GM10847 (cell line): ENCODE data around the gene ADGRD1.

Experiments used
- POLR2A ChIP-seq: IDR thresholded peaks from 2 replicates; pipeline ENCODE4 v1.6.1; 2011; ENCODE audit not compliant: insufficient read length; ENCODE audit errors: extremely low read depth

Gene ADGRD1

DNA sequence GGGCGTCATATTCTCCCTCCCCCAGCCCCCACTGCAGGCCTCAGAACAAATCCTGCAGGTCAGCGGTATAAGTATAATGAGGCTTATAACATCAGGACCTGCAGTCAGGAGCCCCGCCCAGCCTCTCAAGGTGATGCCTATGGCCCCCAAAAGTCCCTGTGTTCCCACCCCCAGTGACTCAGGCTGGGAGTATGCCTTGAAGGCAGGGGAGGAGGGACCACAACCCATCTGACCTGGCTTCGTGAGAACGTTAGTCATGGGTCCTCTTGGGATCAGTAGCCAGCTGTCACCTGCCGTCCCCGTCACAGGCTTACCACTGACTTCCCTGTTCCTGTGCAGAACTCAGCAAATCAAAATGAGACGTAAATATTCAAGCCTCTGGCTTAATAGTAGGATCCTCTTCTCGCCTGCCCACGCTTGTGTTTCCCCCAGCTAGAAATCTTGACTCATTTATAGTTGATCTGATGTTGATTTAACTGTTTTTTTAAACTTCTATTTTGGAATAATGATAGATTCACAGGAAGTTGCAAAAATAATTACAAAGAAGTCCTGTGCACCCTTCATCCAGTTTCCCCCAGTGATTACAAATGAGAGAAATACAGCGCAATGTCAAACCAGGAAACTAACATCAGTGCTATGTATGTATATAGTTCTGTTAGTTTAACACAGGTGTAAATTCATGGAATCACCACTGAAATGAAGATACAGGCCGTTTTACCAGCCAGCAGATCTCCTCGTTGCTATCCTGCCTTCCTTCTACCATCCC, 107.5 kb downstream of the ADGRD1 start:
- no peak for TF ChIP-seq POLR2A

GRCh38 chr12:131063413-131063812, 109.7 kb downstream of the ADGRD1 start:
- no peak for TF ChIP-seq POLR2A

- TF ChIP-seq POLR2A = no peak
These were observed 110.3 kb downstream of the ADGRD1 start for GRCh38 chr12:131063960-131064359.

DNA sequence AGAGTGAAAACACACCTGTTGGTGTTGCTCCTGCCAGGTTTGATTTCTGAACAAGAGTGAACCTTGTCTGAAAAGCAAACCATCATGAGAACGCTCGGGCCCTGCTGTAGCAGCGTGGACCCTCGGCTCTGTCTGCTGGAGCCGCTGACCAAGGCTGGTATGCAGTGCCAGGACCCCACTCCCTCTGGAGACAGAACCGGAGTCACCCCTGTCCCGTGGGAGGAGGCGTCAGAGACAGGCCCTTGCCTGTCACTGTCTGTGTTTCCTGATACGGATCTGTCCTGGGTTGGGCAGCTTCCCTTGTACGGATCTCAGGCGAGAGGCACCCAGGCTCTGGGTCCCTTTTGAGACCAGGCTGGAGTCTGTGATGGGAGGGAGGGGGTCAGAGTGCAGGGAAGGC, 111.6 kb downstream of the ADGRD1 start:
- TF ChIP-seq POLR2A = no peak

DNA sequence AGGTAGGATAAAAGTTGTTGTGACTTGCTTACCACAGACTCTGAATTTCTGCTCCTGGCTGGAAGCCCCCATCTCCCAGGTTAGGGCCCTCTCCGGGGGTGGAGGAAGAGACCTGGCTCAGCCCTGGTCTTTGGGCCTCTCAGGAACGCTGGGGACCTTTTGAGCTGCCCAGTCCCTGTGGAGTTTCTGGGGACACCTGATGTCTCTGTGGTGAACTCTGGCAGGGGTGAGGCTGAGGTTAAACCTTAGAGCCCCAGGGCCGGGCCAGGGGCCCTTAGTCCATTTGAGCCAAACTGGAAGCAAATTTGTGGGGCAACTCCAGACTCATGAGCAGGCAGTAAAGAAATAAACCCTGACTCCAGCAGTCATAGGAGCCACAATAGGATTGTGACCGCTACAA, 112.1 kb downstream of the ADGRD1 start:
- no peak for TF ChIP-seq POLR2A

GRCh38 chr12:131066207-131066885, 112.6 kb downstream of the ADGRD1 start:
- no peak for TF ChIP-seq POLR2A

- no peak for TF ChIP-seq POLR2A
These were observed 113.3 kb downstream of the ADGRD1 start for GRCh38 chr12:131066886-131067490.

- no peak for TF ChIP-seq POLR2A
These were observed 114.5 kb downstream of the ADGRD1 start for GRCh38 chr12:131067981-131068851.

GRCh38 chr12:131072451-131073230, 118.9 kb downstream of the ADGRD1 start:
- TF ChIP-seq POLR2A = no peak

DNA sequence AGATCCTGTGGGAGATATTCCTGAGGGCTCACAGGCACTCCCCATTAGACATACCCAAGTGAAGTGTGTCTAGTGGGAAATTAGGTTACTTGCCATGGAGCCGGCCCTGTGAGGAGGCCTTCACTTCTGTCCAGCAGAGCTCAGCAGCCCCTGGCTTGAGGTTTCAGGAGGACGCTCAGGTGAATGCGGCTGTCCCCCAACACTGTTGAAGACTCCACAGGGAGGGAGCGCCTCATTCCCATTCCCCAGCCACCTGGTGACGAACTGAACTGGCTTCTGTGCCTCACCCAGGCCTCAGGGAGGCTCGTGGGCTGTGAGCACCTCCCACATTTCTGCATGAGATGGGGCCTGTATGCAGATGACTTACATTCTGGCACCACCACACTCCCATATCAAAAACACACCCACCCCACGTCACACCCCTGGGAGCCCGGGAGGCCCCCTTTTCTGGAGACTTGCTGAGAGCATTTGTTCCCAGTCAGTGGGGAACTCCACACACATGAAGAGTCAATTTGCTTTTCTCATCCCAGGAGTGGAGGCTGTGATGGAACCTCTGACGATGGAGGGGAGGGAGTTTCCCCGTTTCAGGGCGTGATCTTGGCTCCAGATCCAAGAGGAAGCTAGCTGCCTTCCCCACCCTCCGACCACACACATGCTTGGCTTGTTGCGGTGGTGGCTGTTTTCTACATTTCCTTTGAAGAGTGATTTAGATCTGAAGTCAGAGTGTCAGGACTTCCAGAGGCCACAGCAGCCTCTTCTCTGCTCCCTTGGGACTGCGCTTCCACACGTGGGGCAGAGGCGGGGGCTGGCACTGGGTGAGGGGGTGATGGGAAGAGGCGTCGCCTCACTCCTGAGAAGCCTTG, 120.7 kb downstream of the ADGRD1 start:
- TF ChIP-seq POLR2A = no peak

DNA sequence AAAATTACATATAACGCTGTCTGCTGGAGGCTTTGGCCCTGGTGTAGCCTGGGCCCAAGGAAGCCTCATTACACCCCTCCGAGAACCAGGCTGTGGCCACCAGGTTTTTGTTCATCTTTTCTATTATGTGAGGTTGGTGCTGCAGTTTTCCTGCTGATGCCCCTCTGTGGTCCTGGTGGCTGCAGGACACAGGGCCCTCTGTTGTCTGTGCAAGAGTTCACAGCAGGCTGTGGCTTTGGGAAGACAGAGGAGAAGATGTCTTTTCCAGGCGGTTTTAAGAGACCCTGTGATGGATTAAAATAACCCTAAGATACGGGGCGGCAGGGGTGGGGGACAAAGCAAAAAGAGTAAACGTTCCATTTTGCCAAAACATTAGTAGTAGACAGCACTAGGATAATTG, 121.5 kb downstream of the ADGRD1 start:
- TF ChIP-seq POLR2A = no peak

DNA sequence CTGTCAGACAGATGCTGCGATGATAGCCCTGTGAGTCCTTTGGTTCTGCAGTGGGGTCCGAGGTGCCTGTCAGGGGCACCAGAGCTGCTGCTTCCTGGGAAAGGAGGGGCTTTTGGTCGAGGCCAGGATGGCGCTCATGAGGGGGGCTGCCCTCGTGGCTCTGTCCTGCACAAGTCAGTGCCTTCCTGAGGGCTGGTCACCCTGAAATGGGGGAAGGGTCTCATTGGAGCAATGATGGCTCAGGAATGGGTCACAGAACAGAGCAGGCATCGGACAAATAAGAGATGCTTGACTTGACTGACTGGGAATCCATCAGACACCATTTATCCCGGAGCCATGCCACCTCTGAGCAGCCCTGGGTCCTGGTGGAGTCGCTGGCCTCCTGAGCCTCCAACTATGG, 121.9 kb downstream of the ADGRD1 start:
- no peak for TF ChIP-seq POLR2A

- no peak for TF ChIP-seq POLR2A
These were observed 122.6 kb downstream of the ADGRD1 start for GRCh38 chr12:131076296-131076695.

GRCh38 chr12:131076791-131077747, 123.4 kb downstream of the ADGRD1 start:
- TF ChIP-seq POLR2A = no peak
